ENCODE results near the gene DCC. TPM values are rescaled to one million over a fixed set of nuclear protein-coding genes. Genes with fewer than 3 reads are reported as not detected.

DCC gene
- total and polyA plus RNA-seq, 2 of the 8 experiments (the other 6 are each of a cell fraction or from before 2014, with no cell fraction given): 0.14 to 1.4 TPM

DNA sequence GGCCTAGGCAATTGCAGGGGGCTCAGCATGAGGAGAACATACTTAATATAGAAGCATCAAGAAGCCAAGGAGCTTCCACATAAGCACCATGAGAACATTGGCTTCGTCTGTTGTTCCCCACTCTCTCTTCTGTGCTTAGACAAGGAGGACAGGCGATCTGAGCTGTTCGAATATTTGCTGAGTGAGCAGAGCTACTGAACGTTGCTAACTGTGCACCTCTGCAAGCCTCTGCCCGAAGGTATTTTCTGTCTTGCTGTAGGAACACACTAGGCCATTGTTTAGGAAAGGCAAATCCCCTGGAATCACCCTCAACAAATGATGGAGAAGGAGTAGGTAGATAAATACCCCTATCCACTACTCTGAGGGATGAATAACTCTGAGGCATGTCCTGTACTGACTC lies 813.8 kb downstream of the DCC start:
- Histone ChIP-seq H3K4me2 (ENCODE audit: insufficient read depth in 1 of 2, low read depth in 2 of 2, low read length in 2 of 2) (no peak overlapping the region), H3K9ac (replicated peaks in 1 of 4; ENCODE audit: extremely low read depth in 1 of 4, low read depth in 3 of 4, low read length in 3 of 4) (no peak overlapping the region), H2BK12ac (ENCODE audit: low read depth, low read length) (no peak overlapping the region), H3K23ac (ENCODE audit: insufficient read length) (no peak overlapping the region), H3K56ac (replicated peaks; ENCODE audit: insufficient read length, low read depth, low read length) (no peak overlapping the region), H4K20me1 (replicated peaks in 1 of 2; ENCODE audit: control insufficient read depth in 1 of 2, insufficient read depth in 2 of 2, low read length in 2 of 2) (no peaks in the 10 kb centered on the region), H4K5ac (ENCODE audit: insufficient read length, low read depth, low read length) (no peak overlapping the region), H3K27ac (ENCODE audit: low read depth, low read length) (no peak overlapping the region), H3K79me1 (ENCODE audit: low read depth, low read length) (no peaks in the 10 kb centered on the region), H3K18ac (ENCODE audit: extremely low read depth, low read length) (no peak overlapping the region), H2BK20ac (ENCODE audit: low read length) (no peak overlapping the region), H2AK5ac (ENCODE audit: low read depth, low read length) (no peak overlapping the region), H3K36me3 (ENCODE audit: control insufficient read depth in 2 of 4, insufficient read depth in 4 of 4, low read length in 3 of 4) (no peaks in the 10 kb centered on the region), H3K27me3 (replicated peaks in 1 of 4; ENCODE audit: control insufficient read depth in 3 of 4, extremely low read depth in 1 of 4, insufficient read depth in 3 of 4, low read length in 3 of 4) (no peaks in the 10 kb centered on the region), H4K91ac (replicated peaks; ENCODE audit: insufficient read length, low read length) (no peak overlapping the region), H2BK120ac (replicated peaks; ENCODE audit: low read depth, low read length) (no peak overlapping the region), H3K14ac (ENCODE audit: insufficient read length) (no peak overlapping the region), H3K9me3 (ENCODE audit: insufficient read depth in 2 of 2, low read depth in 1 of 2, low read length in 1 of 2) (no peaks in the 10 kb centered on the region), H3K4me3 (ENCODE audit: extremely low read depth in 1 of 4, insufficient read depth in 2 of 4, low read depth in 3 of 4, low read length in 4 of 4) (no peak overlapping the region), H2BK15ac (ENCODE audit: low read length) (no peak overlapping the region), H3K79me2 (ENCODE audit: control insufficient read depth in 1 of 2, insufficient read depth in 2 of 2, low read length in 2 of 2) (no peaks in the 10 kb centered on the region), H3K23me2 (ENCODE audit: low read depth, low read length) (no peaks in the 10 kb centered on the region), H2AFZ (ENCODE audit: low read length) (peak overlapping the region; percentile 55; the same call in 1 of the 2 replicates), H3K4ac (replicated peaks; ENCODE audit: insufficient read length, low read depth, low read length) (no peak overlapping the region), H4K8ac (ENCODE audit: extremely low read depth, insufficient read depth, low read length) (no peak overlapping the region), H3K4me1 (replicated peaks in 1 of 4; ENCODE audit: control insufficient read depth in 3 of 4, insufficient read depth in 4 of 4, low read length in 3 of 4) (no peaks in the 10 kb centered on the region), H2BK5ac (ENCODE audit: low read depth, low read length) (no peak overlapping the region)
- WGBS, 2 experiments (ENCODE audit: extremely low coverage in 1 of 2, insufficient coverage in 1 of 2, insufficient read length in 1 of 2, insufficient replicate concordance in 2 of 2, low coverage in 1 of 2, low lambda C conversion rate in 2 of 2, missing lambda C conversion rate in 1 of 2): 88% methylated on average over 5 of the region's 5 CpGs; no CpG with 5 or more reads in 1 of the 2 experiments
- DNase-seq (ENCODE audit: low read depth in 1 of 2, low spot score in 2 of 2): no peak
- ChIA-PET POLR2A (ENCODE audit: partially characterized antibody) (no interaction called here), CTCF (ENCODE audit: partially characterized antibody) (interaction anchor here (0.7 to 3.5 kb wide), 17 partner anchors 9 to 814 kb away, joined by 3 to 14 read pairs (median 3); partner anchors contain the start of gene DCC)
- TF ChIP-seq CHD1 (IDR thresholded peaks at IDR 0.05; ENCODE audit: low read depth, low read length): no peak
- TF ChIP-seq CEBPB (IDR thresholded peaks at IDR 0.05; ENCODE audit: low read depth, low read length): no peak
- TF ChIP-seq TCF12 (IDR thresholded peaks at IDR 0.05; ENCODE audit: low read depth, low read length): no peak
- no peak for TF ChIP-seq KDM1A (IDR thresholded peaks at IDR 0.05; ENCODE audit: borderline replicate concordance, low read length)
- no peak for TF ChIP-seq CBX5 (IDR thresholded peaks at IDR 0.05; ENCODE audit: low read depth, low read length)
- FAIRE-seq: no peak

Measured in H1 (cell line).